Smooth muscle cell (in vitro differentiated cells): Measurements from ENCODE around the gene ATXN7L1. TPM values are rescaled to one million over a fixed set of nuclear protein-coding genes. Genes with fewer than 3 reads are reported as not detected.

Source experiments
- DNase-seq: peaks from one replicate; lab custom pipeline; 2025; ENCODE audit not compliant: unreplicated experiment; lab: John Stamatoyannopoulos, UW
- H2AFZ ChIP-seq: fragments of 200-600 bp; sonication (generic); 2 replicates; pipeline ENCODE4 v1.6.0; 2016; ENCODE audit warnings: antibody characterized with exemption, low read depth, mild to moderate bottlenecking
- H3F3A ChIP-seq: fragments of 200-600 bp; sonication (generic); 2 replicates; pipeline ENCODE4 v1.6.0; 2017; ENCODE audit warnings: antibody characterized with exemption, low read depth
- H3K27ac ChIP-seq: fragments of 200-600 bp; sonication (generic); 2 replicates; pipeline ENCODE4 v1.5.1; 2016; ENCODE audit warnings: low read depth, mild to moderate bottlenecking
- H3K27me3 ChIP-seq: fragments of 200-600 bp; sonication (generic); 2 replicates; pipeline ENCODE4 v1.6.1; 2016; ENCODE audit warnings: low read depth, mild to moderate bottlenecking
- H3K36me3 ChIP-seq: fragments of 200-600 bp; sonication (generic); 2 replicates; pipeline ENCODE4 v1.5.1; 2016; ENCODE audit warnings: low read depth
- H3K4me1 ChIP-seq: fragments of 200-600 bp; sonication (generic); 2 replicates; pipeline ENCODE4 v1.5.1; 2016; ENCODE audit warnings: low read depth
- H3K4me2 ChIP-seq: fragments of 200-600 bp; sonication (generic); 2 replicates; pipeline ENCODE4 v1.6.0; 2016; ENCODE audit warnings: mild to moderate bottlenecking
- H3K4me3 ChIP-seq: fragments of 200-600 bp; sonication (generic); 2 replicates; pipeline ENCODE4 v1.5.1; 2016; ENCODE audit warnings: mild to moderate bottlenecking
- H3K79me2 ChIP-seq: fragments of 200-600 bp; sonication (generic); 2 replicates; pipeline ENCODE4 v1.6.0; 2016; ENCODE audit warnings: low read depth, mild to moderate bottlenecking
- H3K9ac ChIP-seq: fragments of 200-600 bp; sonication (generic); 2 replicates; pipeline ENCODE4 v1.6.0; 2016; ENCODE audit warnings: low read depth
- H3K9me3 ChIP-seq: fragments of 200-600 bp; sonication (generic); replicated peaks from 2 replicates; pipeline ENCODE4 v1.5.1; 2016; ENCODE audit warnings: low read depth
- H4K20me1 ChIP-seq: fragments of 200-600 bp; sonication (generic); 2 replicates; pipeline ENCODE4 v1.6.0; 2016; ENCODE audit warnings: low read depth
- WGBS: methylation state at CpG from one replicate; pipeline ENCODE4 v1.1.7; 2016; ENCODE audit warnings: low lambda C conversion rate; 5-methylcytosine and 5-hydroxymethylcytosine counted together
- polyA plus RNA-seq: library from polyadenylated mRNA; unstranded; fragments of >200 nt; fragmentation: Nextera tagmentation; extraction: Ambion mirVana; gene quantifications from 2 replicates; pipeline ENCODE4 v1.2.1, GENCODE V29; 2016
- total RNA-seq: library from RNA; depleted of rRNA; stranded (reverse); fragments of >200 nt; gene quantifications from 2 replicates; pipeline ENCODE4 v1.2.3, GENCODE V29; 2014
- TF ChIP-seq, protein P1 (sequence below): fragments of 200-600 bp; sonication (generic); IDR thresholded peaks from 2 replicates; pipeline ENCODE4 v1.5.1; 2017; ENCODE audit warnings: borderline replicate concordance, mild to moderate bottlenecking, antibody characterized with exemption; ENCODE audit not compliant: insufficient read depth, poor library complexity, severe bottlenecking

The ATXN7L1 gene
- total and polyA plus RNA-seq, 2 experiments from 2014 or later = 3.3 to 4.4 TPM

- Histone ChIP-seq H3K9ac (peak overlapping the region; percentile 18), H3K4me1 (no peaks in the 10 kb centered on the region), H3K27ac (peak overlapping the region; percentile 37), H3F3A (peaks cover 3% of the 10 kb centered on the region), H3K4me2 (peak overlapping the region; percentile 62), H3K4me3 (no peak overlapping the region), H4K20me1 (peaks cover 11% of the 10 kb centered on the region), H2AFZ (no peak overlapping the region), H3K27me3 (no peaks in the 10 kb centered on the region), H3K9me3 (no peaks in the 10 kb centered on the region), H3K79me2 (no peaks in the 10 kb centered on the region), H3K36me3 (no peaks in the 10 kb centered on the region)
- no peak for DNase-seq
- 53% methylated on average over 14 of the region's 14 CpGs for WGBS
- TF ChIP-seq, protein P1, sequence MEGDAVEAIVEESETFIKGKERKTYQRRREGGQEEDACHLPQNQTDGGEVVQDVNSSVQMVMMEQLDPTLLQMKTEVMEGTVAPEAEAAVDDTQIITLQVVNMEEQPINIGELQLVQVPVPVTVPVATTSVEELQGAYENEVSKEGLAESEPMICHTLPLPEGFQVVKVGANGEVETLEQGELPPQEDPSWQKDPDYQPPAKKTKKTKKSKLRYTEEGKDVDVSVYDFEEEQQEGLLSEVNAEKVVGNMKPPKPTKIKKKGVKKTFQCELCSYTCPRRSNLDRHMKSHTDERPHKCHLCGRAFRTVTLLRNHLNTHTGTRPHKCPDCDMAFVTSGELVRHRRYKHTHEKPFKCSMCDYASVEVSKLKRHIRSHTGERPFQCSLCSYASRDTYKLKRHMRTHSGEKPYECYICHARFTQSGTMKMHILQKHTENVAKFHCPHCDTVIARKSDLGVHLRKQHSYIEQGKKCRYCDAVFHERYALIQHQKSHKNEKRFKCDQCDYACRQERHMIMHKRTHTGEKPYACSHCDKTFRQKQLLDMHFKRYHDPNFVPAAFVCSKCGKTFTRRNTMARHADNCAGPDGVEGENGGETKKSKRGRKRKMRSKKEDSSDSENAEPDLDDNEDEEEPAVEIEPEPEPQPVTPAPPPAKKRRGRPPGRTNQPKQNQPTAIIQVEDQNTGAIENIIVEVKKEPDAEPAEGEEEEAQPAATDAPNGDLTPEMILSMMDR = no peak
These were observed 109.9 kb downstream of the ATXN7L1 start for GRCh38 chr7:105766421-105767073.

GRCh38 chr7:105765846-105766245, 110.6 kb downstream of the ATXN7L1 start:
- Histone ChIP-seq H3K27ac (no peak overlapping the region), H4K20me1 (peaks cover 11% of the 10 kb centered on the region), H3K27me3 (no peaks in the 10 kb centered on the region), H3K4me3 (no peak overlapping the region), H3K79me2 (no peaks in the 10 kb centered on the region), H3K4me2 (no peak overlapping the region), H3K9ac (no peak overlapping the region), H3K9me3 (no peaks in the 10 kb centered on the region), H3K4me1 (no peaks in the 10 kb centered on the region), H3K36me3 (no peaks in the 10 kb centered on the region), H2AFZ (no peak overlapping the region), H3F3A (peaks cover 8% of the 10 kb centered on the region)
- WGBS = 90% methylated on average over 4 of the region's 4 CpGs
- TF ChIP-seq, protein P1 = no peak
- no peak for DNase-seq

GRCh38 chr7:105764506-105764905, 111.9 kb downstream of the ATXN7L1 start:
- TF ChIP-seq, protein P1 = no peak
- Histone ChIP-seq H3K9me3 (no peaks in the 10 kb centered on the region), H3K4me1 (no peaks in the 10 kb centered on the region), H3K36me3 (no peaks in the 10 kb centered on the region), H4K20me1 (peaks cover 9% of the 10 kb centered on the region), H3K27me3 (no peaks in the 10 kb centered on the region), H3K27ac (no peak overlapping the region), H3K4me3 (no peak overlapping the region), H3F3A (peaks cover 10% of the 10 kb centered on the region), H3K4me2 (no peak overlapping the region), H2AFZ (no peak overlapping the region), H3K9ac (no peak overlapping the region), H3K79me2 (no peaks in the 10 kb centered on the region)
- WGBS = 68% methylated on average over 2 of the region's 2 CpGs
- no peak for DNase-seq
